HEK293 (cell line): ENCODE data around the gene MRLN.

Source experiments
- CTCF ChIA-PET: fragments of 350-600 bp; formaldehyde crosslinking; extraction: SDS; loops from one replicate; lab custom pipeline; 2021; ENCODE audit warnings: antibody characterized with exemption; lab: Yijun Ruan, JAX
- POLR2A ChIA-PET: fragments of 300-600 bp; formaldehyde crosslinking; extraction: SDS; loops from one replicate; lab custom pipeline; 2020; ENCODE audit warnings: antibody characterized with exemption, inconsistent platforms; lab: Yijun Ruan, JAX
- H3K27ac ChIP-seq: fragments of 200-500 bp; sonication (Bioruptor generic); 2 replicates; pipeline ENCODE4 v1.5.1; 2014; ENCODE audit warnings: low read depth, low read length, control low read depth, inconsistent platforms; ENCODE audit errors: extremely low read depth
- H3K36me3 ChIP-seq, 2 experiments: fragments of 200-500 bp in 1 of 2; sonication (Bioruptor generic) in 1 of 2; 1 replicate in 1 of 2; 2 replicates in 1 of 2; pipeline ENCODE4 v1.5.1; 2014 to 2017; ENCODE audit warnings: inconsistent platforms in 2 of 2, low read length in 2 of 2; ENCODE audit not compliant: control insufficient read depth in 2 of 2, insufficient read depth in 1 of 2
- H3K4me1 ChIP-seq: fragments of 200-500 bp; sonication (Bioruptor generic); 2 replicates; pipeline ENCODE4 v1.5.1; 2014; ENCODE audit warnings: mild to moderate bottlenecking, low read length, inconsistent platforms; ENCODE audit not compliant: control insufficient read depth, insufficient read depth
- H3K4me3 ChIP-seq: 2 replicates; pipeline ENCODE4 v1.5.1; 2011; ENCODE audit warnings: low read depth, mild to moderate bottlenecking, control low read depth, low read length, moderate library complexity
- H3K9me3 ChIP-seq: fragments of 200-500 bp; sonication (Bioruptor generic); 2 replicates; pipeline ENCODE4 v1.5.1; 2014; ENCODE audit warnings: low read depth, low read length, inconsistent platforms; ENCODE audit not compliant: control insufficient read depth, insufficient read depth
- FEZF1 ChIP-seq: fragments of 450-650 bp; formaldehyde crosslinking; IDR thresholded peaks from 2 replicates; pipeline ENCODE4 v1.5.1; 2016; ENCODE audit warnings: missing biosample characterization, missing genetic modification characterization
- MEIS1 ChIP-seq: sonication (generic); formaldehyde crosslinking; IDR thresholded peaks from 2 replicates; pipeline ENCODE4 v1.8.1; 2022; ENCODE audit warnings: missing genetic modification reagents, mild to moderate bottlenecking, borderline replicate concordance
- PRDM1 ChIP-seq: fragments of 450-650 bp; formaldehyde crosslinking; IDR thresholded peaks from 2 replicates; pipeline ENCODE4; 2016; ENCODE audit warnings: missing biosample characterization, missing genetic modification characterization
- PRDM6 ChIP-seq: fragments of 450-650 bp; formaldehyde crosslinking; IDR thresholded peaks from 2 replicates; pipeline ENCODE4 v1.5.1; 2017; ENCODE audit warnings: missing biosample characterization, missing genetic modification characterization
- RBAK ChIP-seq: fragments of 450-650 bp; formaldehyde crosslinking; IDR thresholded peaks from 2 replicates; pipeline ENCODE4 v1.5.1; 2016; ENCODE audit warnings: missing biosample characterization, missing genetic modification characterization
- ZBTB20 ChIP-seq: fragments of 450-650 bp; formaldehyde crosslinking; IDR thresholded peaks from 2 replicates; pipeline ENCODE4 v1.5.1; 2016; ENCODE audit warnings: missing biosample characterization, missing genetic modification characterization
- ZNF133 ChIP-seq: fragments of 450-650 bp; formaldehyde crosslinking; IDR thresholded peaks from 2 replicates; pipeline ENCODE4 v1.5.1; 2016; ENCODE audit warnings: missing biosample characterization, missing genetic modification characterization
- ZNF26 ChIP-seq: fragments of 450-650 bp; formaldehyde crosslinking; IDR thresholded peaks from 2 replicates; pipeline ENCODE4 v1.5.1; 2016; ENCODE audit warnings: missing biosample characterization, missing genetic modification characterization
- ZNF433 ChIP-seq: fragments of 450-650 bp; formaldehyde crosslinking; IDR thresholded peaks from 2 replicates; pipeline ENCODE4 v1.5.1; 2016; ENCODE audit warnings: missing biosample characterization, missing genetic modification characterization, low read depth
- ZNF513 ChIP-seq: fragments of 450-650 bp; IDR thresholded peaks from 2 replicates; pipeline ENCODE4 v1.5.1; 2018; ENCODE audit warnings: missing biosample characterization, missing genetic modification characterization
- ZNF639 ChIP-seq: fragments of 450-650 bp; formaldehyde crosslinking; IDR thresholded peaks from 2 replicates; pipeline ENCODE4 v1.5.1; 2016; ENCODE audit warnings: missing biosample characterization, missing genetic modification characterization
- ZNF707 ChIP-seq: fragments of 450-650 bp; formaldehyde crosslinking; IDR thresholded peaks from 2 replicates; pipeline ENCODE4 v1.5.1; 2016; ENCODE audit warnings: missing biosample characterization, missing genetic modification characterization
- ZNF747 ChIP-seq: fragments of 450-650 bp; formaldehyde crosslinking; IDR thresholded peaks from 2 replicates; pipeline ENCODE4 v1.5.1; 2016; ENCODE audit warnings: missing biosample characterization, missing genetic modification characterization
- TF ChIP-seq, protein P1 (sequence below): fragments of 450-650 bp; formaldehyde crosslinking; IDR thresholded peaks from 2 replicates; pipeline ENCODE4 v1.5.1; 2016; ENCODE audit warnings: missing biosample characterization, missing genetic modification characterization
- TF ChIP-seq, protein P2 (sequence below): fragments of 450-650 bp; formaldehyde crosslinking; IDR thresholded peaks from 2 replicates; pipeline ENCODE4 v1.5.1; 2016; ENCODE audit warnings: missing biosample characterization, missing genetic modification characterization
- TF ChIP-seq, protein P3 (sequence below): fragments of 450-650 bp; formaldehyde crosslinking; IDR thresholded peaks from 2 replicates; pipeline ENCODE4 v1.5.1; 2016; ENCODE audit warnings: missing biosample characterization, missing genetic modification characterization, low read depth

The MRLN gene

GRCh38 chr10:59754951-59755350, 1.7 kb upstream of the MRLN start:
- Histone ChIP-seq H3K9me3 (no peaks in the 10 kb centered on the region), H3K4me3 (no peak overlapping the region), H3K27ac (no peak overlapping the region), H3K4me1 (no peaks in the 10 kb centered on the region), H3K36me3 (no peaks in the 10 kb centered on the region)
- ChIA-PET CTCF (no interaction called here), POLR2A (no interaction called here)
- no peak for TF ChIP-seq ZNF513 (tag by site-specific recombination)
- no peak for TF ChIP-seq RBAK (tag by site-specific recombination)
- TF ChIP-seq ZNF26 (tag by site-specific recombination) = no peak
- no peak for TF ChIP-seq ZNF707 (tag by site-specific recombination)
- TF ChIP-seq, protein P1, sequence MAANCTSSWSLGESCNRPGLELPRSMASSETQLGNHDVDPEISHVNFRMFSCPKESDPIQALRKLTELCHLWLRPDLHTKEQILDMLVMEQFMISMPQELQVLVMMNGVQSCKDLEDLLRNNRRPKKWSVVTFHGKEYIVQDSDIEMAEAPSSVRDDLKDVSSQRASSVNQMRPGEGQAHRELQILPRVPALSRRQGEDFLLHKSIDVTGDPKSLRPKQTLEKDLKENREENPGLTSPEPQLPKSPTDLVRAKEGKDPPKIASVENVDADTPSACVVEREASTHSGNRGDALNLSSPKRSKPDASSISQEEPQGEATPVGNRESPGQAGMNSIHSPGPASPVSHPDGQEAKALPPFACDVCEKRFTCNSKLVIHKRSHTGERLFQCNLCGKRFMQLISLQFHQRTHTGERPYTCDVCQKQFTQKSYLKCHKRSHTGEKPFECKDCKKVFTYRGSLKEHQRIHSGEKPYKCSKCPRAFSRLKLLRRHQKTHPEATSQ (tag by site-specific recombination) = no peak
- no peak for TF ChIP-seq ZBTB20
- no peak for TF ChIP-seq ZNF747 (tag by site-specific recombination)
- no peak for TF ChIP-seq ZNF433
- no peak for TF ChIP-seq PRDM6 (tag by site-specific recombination)
- no peak for TF ChIP-seq PRDM1
- TF ChIP-seq, protein P2, sequence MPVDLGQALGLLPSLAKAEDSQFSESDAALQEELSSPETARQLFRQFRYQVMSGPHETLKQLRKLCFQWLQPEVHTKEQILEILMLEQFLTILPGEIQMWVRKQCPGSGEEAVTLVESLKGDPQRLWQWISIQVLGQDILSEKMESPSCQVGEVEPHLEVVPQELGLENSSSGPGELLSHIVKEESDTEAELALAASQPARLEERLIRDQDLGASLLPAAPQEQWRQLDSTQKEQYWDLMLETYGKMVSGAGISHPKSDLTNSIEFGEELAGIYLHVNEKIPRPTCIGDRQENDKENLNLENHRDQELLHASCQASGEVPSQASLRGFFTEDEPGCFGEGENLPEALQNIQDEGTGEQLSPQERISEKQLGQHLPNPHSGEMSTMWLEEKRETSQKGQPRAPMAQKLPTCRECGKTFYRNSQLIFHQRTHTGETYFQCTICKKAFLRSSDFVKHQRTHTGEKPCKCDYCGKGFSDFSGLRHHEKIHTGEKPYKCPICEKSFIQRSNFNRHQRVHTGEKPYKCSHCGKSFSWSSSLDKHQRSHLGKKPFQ (tag by site-specific recombination) = no peak
- no peak for TF ChIP-seq FEZF1 (tag by site-specific recombination)
- no peak for TF ChIP-seq ZNF639 (tag by site-specific recombination)
- TF ChIP-seq ZNF133 = no peak
- TF ChIP-seq, protein P3, sequence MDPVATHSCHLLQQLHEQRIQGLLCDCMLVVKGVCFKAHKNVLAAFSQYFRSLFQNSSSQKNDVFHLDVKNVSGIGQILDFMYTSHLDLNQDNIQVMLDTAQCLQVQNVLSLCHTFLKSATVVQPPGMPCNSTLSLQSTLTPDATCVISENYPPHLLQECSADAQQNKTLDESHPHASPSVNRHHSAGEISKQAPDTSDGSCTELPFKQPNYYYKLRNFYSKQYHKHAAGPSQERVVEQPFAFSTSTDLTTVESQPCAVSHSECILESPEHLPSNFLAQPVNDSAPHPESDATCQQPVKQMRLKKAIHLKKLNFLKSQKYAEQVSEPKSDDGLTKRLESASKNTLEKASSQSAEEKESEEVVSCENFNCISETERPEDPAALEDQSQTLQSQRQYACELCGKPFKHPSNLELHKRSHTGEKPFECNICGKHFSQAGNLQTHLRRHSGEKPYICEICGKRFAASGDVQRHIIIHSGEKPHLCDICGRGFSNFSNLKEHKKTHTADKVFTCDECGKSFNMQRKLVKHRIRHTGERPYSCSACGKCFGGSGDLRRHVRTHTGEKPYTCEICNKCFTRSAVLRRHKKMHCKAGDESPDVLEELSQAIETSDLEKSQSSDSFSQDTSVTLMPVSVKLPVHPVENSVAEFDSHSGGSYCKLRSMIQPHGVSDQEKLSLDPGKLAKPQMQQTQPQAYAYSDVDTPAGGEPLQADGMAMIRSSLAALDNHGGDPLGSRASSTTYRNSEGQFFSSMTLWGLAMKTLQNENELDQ (tag by site-specific recombination) = no peak
- no peak for TF ChIP-seq MEIS1
